ENCODE measurements around the gene LBH. TPM values are rescaled to one million over a fixed set of nuclear protein-coding genes. Genes with fewer than 3 reads are reported as not detected.

LBH gene
- total RNA-seq, 1 donor, result 91.4 TPM

GRCh38 chr2:30283931-30284565 is 52.7 kb downstream of the LBH start:
- no peaks in the 10 kb centered on the region for H3K9me3 ChIP-seq (ENCODE audit: low read depth, low read length)
- no peak overlapping the region for H3K4me3 ChIP-seq (ENCODE audit: low read length)
- H3K27me3 ChIP-seq (ENCODE audit: insufficient read depth, low read length), result no peaks in the 10 kb centered on the region
- peaks cover 44% of the 10 kb centered on the region for H3K4me1 ChIP-seq (ENCODE audit: insufficient read depth, low read length)

- H3K27me3 ChIP-seq (ENCODE audit: insufficient read depth, low read length), result no peaks in the 10 kb centered on the region
- H3K9me3 ChIP-seq (ENCODE audit: low read depth, low read length), result no peaks in the 10 kb centered on the region
- H3K4me3 ChIP-seq (ENCODE audit: low read length), result no peak overlapping the region
- H3K4me1 ChIP-seq (ENCODE audit: insufficient read depth, low read length), result peaks cover 53% of the 10 kb centered on the region
Observed at GRCh38 chr2:30285758-30286157, 54.4 kb downstream of the LBH start.

GRCh38 chr2:30287190-30287840 is 56.0 kb downstream of the LBH start:
- peaks cover 50% of the 10 kb centered on the region for H3K4me1 ChIP-seq (ENCODE audit: insufficient read depth, low read length)
- H3K9me3 ChIP-seq (ENCODE audit: low read depth, low read length), result no peaks in the 10 kb centered on the region
- H3K4me3 ChIP-seq (ENCODE audit: low read length), result no peak overlapping the region
- H3K27me3 ChIP-seq (ENCODE audit: insufficient read depth, low read length), result no peaks in the 10 kb centered on the region

GRCh38 chr2:30287857-30288513 is 56.7 kb downstream of the LBH start:
- no peaks in the 10 kb centered on the region for H3K9me3 ChIP-seq (ENCODE audit: low read depth, low read length)
- no peak overlapping the region for H3K4me3 ChIP-seq (ENCODE audit: low read length)
- no peaks in the 10 kb centered on the region for H3K27me3 ChIP-seq (ENCODE audit: insufficient read depth, low read length)
- H3K4me1 ChIP-seq (ENCODE audit: insufficient read depth, low read length), result peaks cover 47% of the 10 kb centered on the region

- Histone ChIP-seq H3K27me3 (ENCODE audit: insufficient read depth, low read length) (no peaks in the 10 kb centered on the region), H3K4me1 (ENCODE audit: insufficient read depth, low read length) (peaks cover 47% of the 10 kb centered on the region), H3K4me3 (ENCODE audit: low read length) (no peak overlapping the region), H3K9me3 (ENCODE audit: low read depth, low read length) (no peaks in the 10 kb centered on the region)
Observed at GRCh38 chr2:30288561-30288960, 57.2 kb downstream of the LBH start.

GRCh38 chr2:30293303-30293921 is 62.1 kb downstream of the LBH start:
- Histone ChIP-seq H3K9me3 (ENCODE audit: low read depth, low read length) (no peaks in the 10 kb centered on the region), H3K27me3 (ENCODE audit: insufficient read depth, low read length) (no peaks in the 10 kb centered on the region), H3K4me3 (ENCODE audit: low read length) (no peak overlapping the region), H3K4me1 (ENCODE audit: insufficient read depth, low read length) (peaks cover 39% of the 10 kb centered on the region)

GRCh38 chr2:30294133-30294532 is 62.8 kb downstream of the LBH start:
- Histone ChIP-seq H3K27me3 (ENCODE audit: insufficient read depth, low read length) (no peaks in the 10 kb centered on the region), H3K9me3 (ENCODE audit: low read depth, low read length) (no peaks in the 10 kb centered on the region), H3K4me1 (ENCODE audit: insufficient read depth, low read length) (peaks cover 36% of the 10 kb centered on the region), H3K4me3 (ENCODE audit: low read length) (no peak overlapping the region)

GRCh38 chr2:30296496-30296895 is 65.2 kb downstream of the LBH start:
- Histone ChIP-seq H3K4me3 (ENCODE audit: low read length) (no peak overlapping the region), H3K9me3 (ENCODE audit: low read depth, low read length) (no peaks in the 10 kb centered on the region), H3K4me1 (ENCODE audit: insufficient read depth, low read length) (peaks cover 19% of the 10 kb centered on the region), H3K27me3 (ENCODE audit: insufficient read depth, low read length) (no peaks in the 10 kb centered on the region)

- no peaks in the 10 kb centered on the region for H3K27me3 ChIP-seq (ENCODE audit: insufficient read depth, low read length)
- H3K9me3 ChIP-seq (ENCODE audit: low read depth, low read length), result no peaks in the 10 kb centered on the region
- no peak overlapping the region for H3K4me3 ChIP-seq (ENCODE audit: low read length)
- peaks cover 11% of the 10 kb centered on the region for H3K4me1 ChIP-seq (ENCODE audit: insufficient read depth, low read length)
Observed at GRCh38 chr2:30298302-30298701, 67.0 kb downstream of the LBH start.

- H3K4me3 ChIP-seq (ENCODE audit: low read length), result no peak overlapping the region
- H3K9me3 ChIP-seq (ENCODE audit: low read depth, low read length), result no peaks in the 10 kb centered on the region
- no peaks in the 10 kb centered on the region for H3K4me1 ChIP-seq (ENCODE audit: insufficient read depth, low read length)
- H3K27me3 ChIP-seq (ENCODE audit: insufficient read depth, low read length), result no peaks in the 10 kb centered on the region
Observed at GRCh38 chr2:30300122-30300455, 68.8 kb downstream of the LBH start.

- H3K4me1 ChIP-seq (ENCODE audit: insufficient read depth, low read length), result no peaks in the 10 kb centered on the region
- H3K27me3 ChIP-seq (ENCODE audit: insufficient read depth, low read length), result no peaks in the 10 kb centered on the region
- no peaks in the 10 kb centered on the region for H3K9me3 ChIP-seq (ENCODE audit: low read depth, low read length)
- H3K4me3 ChIP-seq (ENCODE audit: low read length), result no peak overlapping the region
Observed at GRCh38 chr2:30300456-30301221, 69.3 kb downstream of the LBH start.

GRCh38 chr2:30301551-30301950 is 70.2 kb downstream of the LBH start:
- H3K4me1 ChIP-seq (ENCODE audit: insufficient read depth, low read length), result no peaks in the 10 kb centered on the region
- no peaks in the 10 kb centered on the region for H3K27me3 ChIP-seq (ENCODE audit: insufficient read depth, low read length)
- H3K9me3 ChIP-seq (ENCODE audit: low read depth, low read length), result no peaks in the 10 kb centered on the region
- no peak overlapping the region for H3K4me3 ChIP-seq (ENCODE audit: low read length)

- H3K4me3 ChIP-seq (ENCODE audit: low read length), result no peak overlapping the region
- H3K27me3 ChIP-seq (ENCODE audit: insufficient read depth, low read length), result no peaks in the 10 kb centered on the region
- no peaks in the 10 kb centered on the region for H3K4me1 ChIP-seq (ENCODE audit: insufficient read depth, low read length)
- no peaks in the 10 kb centered on the region for H3K9me3 ChIP-seq (ENCODE audit: low read depth, low read length)
Observed at GRCh38 chr2:30302566-30302965, 71.2 kb downstream of the LBH start.

GRCh38 chr2:30303095-30303494 is 71.8 kb downstream of the LBH start:
- Histone ChIP-seq H3K27me3 (ENCODE audit: insufficient read depth, low read length) (no peaks in the 10 kb centered on the region), H3K4me3 (ENCODE audit: low read length) (no peak overlapping the region), H3K9me3 (ENCODE audit: low read depth, low read length) (no peaks in the 10 kb centered on the region), H3K4me1 (ENCODE audit: insufficient read depth, low read length) (no peaks in the 10 kb centered on the region)

GRCh38 chr2:30305235-30305634 is 73.9 kb downstream of the LBH start:
- no peaks in the 10 kb centered on the region for H3K27me3 ChIP-seq (ENCODE audit: insufficient read depth, low read length)
- H3K4me1 ChIP-seq (ENCODE audit: insufficient read depth, low read length), result peaks cover 5% of the 10 kb centered on the region
- no peak overlapping the region for H3K4me3 ChIP-seq (ENCODE audit: low read length)
- H3K9me3 ChIP-seq (ENCODE audit: low read depth, low read length), result no peaks in the 10 kb centered on the region

Measured in mononuclear cell (primary cell).